Spleen (tissue), 7 donors: ENCODE data around the gene FSTL3.
A peak's percentile ranks its signal among the peaks of the same experiment; 100 is the strongest.

Experiments used
- POLR2A ChIP-seq, 3 donors: fragments of 450-650 bp; IDR thresholded peaks; one replicate each; pipeline ENCODE4 v1.5.1; 2017; ENCODE audit warnings: antibody characterized with exemption in 3 of 3, mild to moderate bottlenecking in 1 of 3
- POLR2AphosphoS5 ChIP-seq, 3 donors: sonication (generic); formaldehyde crosslinking; IDR thresholded peaks; one replicate each; pipeline ENCODE4 v1.5.1; 2017; ENCODE audit warnings: antibody characterized with exemption in 3 of 3
- TF ChIP-seq, protein P1 (sequence below), 11 experiments: fragments of 200-600 bp in 7 of 11; fragments of 450-650 bp in 4 of 11; sonication (generic) in 4 of 11; IDR thresholded peaks in 8 of 11; conservative IDR thresholded peaks in 3 of 11; 1 replicate in 7 of 11; 2 replicates in 4 of 11; pipeline versions ENCODE4 v1.4.0 to v1.8.0; 2016 to 2021; ENCODE audit warnings: antibody characterized with exemption in 11 of 11, inconsistent platforms in 4 of 11, mild to moderate bottlenecking in 1 of 11
- donor health status: DM: no; HTN: no; CAD: no; lungs with moderate emphysema.
- donor health status: DM: no; HTN: no; CAD: no.
- donor health status: DM: no; HTN: no; CAD: no.

- TF ChIP-seq POLR2AphosphoS5 (IDR thresholded peaks at IDR 0.05): peak in 2 of 3 donors; percentile 20 to 55
- TF ChIP-seq, protein P1, sequence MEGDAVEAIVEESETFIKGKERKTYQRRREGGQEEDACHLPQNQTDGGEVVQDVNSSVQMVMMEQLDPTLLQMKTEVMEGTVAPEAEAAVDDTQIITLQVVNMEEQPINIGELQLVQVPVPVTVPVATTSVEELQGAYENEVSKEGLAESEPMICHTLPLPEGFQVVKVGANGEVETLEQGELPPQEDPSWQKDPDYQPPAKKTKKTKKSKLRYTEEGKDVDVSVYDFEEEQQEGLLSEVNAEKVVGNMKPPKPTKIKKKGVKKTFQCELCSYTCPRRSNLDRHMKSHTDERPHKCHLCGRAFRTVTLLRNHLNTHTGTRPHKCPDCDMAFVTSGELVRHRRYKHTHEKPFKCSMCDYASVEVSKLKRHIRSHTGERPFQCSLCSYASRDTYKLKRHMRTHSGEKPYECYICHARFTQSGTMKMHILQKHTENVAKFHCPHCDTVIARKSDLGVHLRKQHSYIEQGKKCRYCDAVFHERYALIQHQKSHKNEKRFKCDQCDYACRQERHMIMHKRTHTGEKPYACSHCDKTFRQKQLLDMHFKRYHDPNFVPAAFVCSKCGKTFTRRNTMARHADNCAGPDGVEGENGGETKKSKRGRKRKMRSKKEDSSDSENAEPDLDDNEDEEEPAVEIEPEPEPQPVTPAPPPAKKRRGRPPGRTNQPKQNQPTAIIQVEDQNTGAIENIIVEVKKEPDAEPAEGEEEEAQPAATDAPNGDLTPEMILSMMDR (IDR thresholded peaks at IDR 0.05 in 8 of 11, conservative IDR thresholded peaks at IDR 0.05 in 3 of 11): no peak
- no peak for TF ChIP-seq POLR2A (IDR thresholded peaks at IDR 0.05)
These were observed 19.2 kb upstream of the FSTL3 start for GRCh38 chr19:656751-657559.
